Mammary epithelial cell (primary cell): ENCODE measurements around the gene STARD8.

Experiments used
- CTCF ChIP-seq, 2 donors: IDR thresholded peaks in 1 of 2; conservative IDR thresholded peaks in 1 of 2; 2 replicates each; pipeline ENCODE4 v1.5.1; 2011 to 2012; ENCODE audit warnings: inconsistent platforms in 2 of 2, low read length in 2 of 2, mild to moderate bottlenecking in 2 of 2, control low read depth in 1 of 2, low read depth in 1 of 2; ENCODE audit not compliant: insufficient read depth in 1 of 2; ENCODE audit errors: extremely low read depth in 1 of 2
- EZH2 ChIP-seq: IDR thresholded peaks from 2 replicates; pipeline ENCODE4 v1.6.1; 2012; ENCODE audit warnings: low read length, inconsistent platforms, borderline replicate concordance

GRCh38 chrX:68646421-68646820 is 1.0 kb upstream of the STARD8 start:
- TF ChIP-seq EZH2 (no peak), CTCF (conservative IDR thresholded peaks at IDR 0.05 in 1 of 2, IDR thresholded peaks at IDR 0.05 in 1 of 2; ENCODE audit: extremely low read depth in 1 of 2, insufficient read depth in 1 of 2, low read depth in 1 of 2, low read length in 2 of 2) (no peak)
